Stomach (tissue), 9 donors: ENCODE data around the gene ZYX. TPM values are rescaled to one million over a fixed set of nuclear protein-coding genes. Genes with fewer than 3 reads are reported as not detected.

Experiments used
- DNase-seq, 2 donors: peaks; one replicate each; pipeline versions ENCODE4 v3.0.0 to v3.0.0-alpha.2; 2013 to 2019
- H3K27ac ChIP-seq, 5 donors: fragments of 200-600 bp in 4 of 5; sonication (generic) in 4 of 5; one replicate each; pipeline ENCODE4 v1.5.1; 2013 to 2019; ENCODE audit warnings: mild to moderate bottlenecking in 1 of 5, moderate library complexity in 1 of 5
- H3K27me3 ChIP-seq, 3 donors: fragments of 200-600 bp; sonication (generic); one replicate each; pipeline ENCODE4 v1.5.1; 2017 to 2019; ENCODE audit warnings: mixed run types in 1 of 3
- H3K36me3 ChIP-seq, 4 donors: fragments of 200-600 bp; sonication (generic); 1 replicate in 3 of 4; 2 replicates in 1 of 4; pipeline ENCODE4 v1.5.1; 2016 to 2019
- H3K4me1 ChIP-seq, 4 donors: fragments of 200-600 bp; sonication (generic); one replicate each; pipeline ENCODE4 v1.5.1; 2016 to 2019
- H3K4me3 ChIP-seq, 4 donors: fragments of 200-600 bp; sonication (generic) in 3 of 4; one replicate each; pipeline ENCODE4 v1.5.1; 2016 to 2019; ENCODE audit warnings: mild to moderate bottlenecking in 1 of 4
- H3K9me3 ChIP-seq, 4 donors: fragments of 200-600 bp; sonication (generic); one replicate each; pipeline ENCODE4 v1.5.1; 2016 to 2019
- EP300 ChIP-seq: sonication (generic); formaldehyde crosslinking; IDR thresholded peaks from one replicate; pipeline ENCODE4 v1.6.1; 2017; ENCODE audit warnings: antibody characterized with exemption
- POLR2A ChIP-seq, 4 donors: fragments of 450-650 bp; IDR thresholded peaks; one replicate each; pipeline ENCODE4 v1.6.1; 2016; ENCODE audit warnings: antibody characterized with exemption in 4 of 4, control low read depth in 2 of 4, mild to moderate bottlenecking in 1 of 4, moderate library complexity in 1 of 4
- POLR2AphosphoS5 ChIP-seq, 3 donors: sonication (generic); formaldehyde crosslinking; IDR thresholded peaks; one replicate each; pipeline ENCODE4 v1.6.1; 2016; ENCODE audit warnings: antibody characterized with exemption in 3 of 3
- WGBS, 5 donors: extraction: QIAGEN DNeasy Blood & Tissue Kit in 3 of 5; methylation state at CpG; one replicate each; pipeline versions ENCODE4 v1.1.5 to v1.1.7; 2013 to 2018; 5-methylcytosine and 5-hydroxymethylcytosine counted together
- intact Hi-C: fragments of 100-400 bp; cut with DNase I; formaldehyde crosslinking; loops from one replicate; pipeline ENCODE4 v1.15.1; 2023; ENCODE audit warnings: low total_unique reads
- polyA plus RNA-seq, 3 donors: library from polyadenylated mRNA; stranded (reverse); fragments of 200-250 nt; gene quantifications; one replicate each; pipeline ENCODE4 v1.2.3, GENCODE V29; 2013
- total RNA-seq, 5 donors: library from RNA; depleted of rRNA; stranded (reverse); fragments of >200 nt; gene quantifications; one replicate each; pipeline versions ENCODE4 v1.1.0 to v1.2.3, GENCODE V29; 2014 to 2016
- TF ChIP-seq, protein P1 (sequence below), 7 experiments: fragments of 450-650 bp in 4 of 7; fragments of 200-600 bp in 3 of 7; sonication (generic) in 3 of 7; IDR thresholded peaks; one replicate each; pipeline ENCODE4 v1.5.1; 2016 to 2019; ENCODE audit warnings: antibody characterized with exemption in 7 of 7, control low read depth in 2 of 7, mild to moderate bottlenecking in 1 of 7
- donor health status: healthy with polysubstance abuse.
- donor health status: Bipolar disorder and iron deficiency.
- donor health status: healthy.

Gene ZYX
- total and polyA plus RNA-seq, 8 donors: 20.6 to 102 (median 73.7) TPM

- peaks cover 12 to 72% (median 35%) of the 10 kb centered on the region in 3 donors for H3K27me3 ChIP-seq
- intact Hi-C loops: no loop called here
- WGBS, 5 donors: 67 to 77% (median 73%) methylated on average over 8 to 11 of the region's 11 CpGs
Observed at GRCh38 chr7:143359771-143360353, 21.3 kb upstream of the ZYX start.

DNA sequence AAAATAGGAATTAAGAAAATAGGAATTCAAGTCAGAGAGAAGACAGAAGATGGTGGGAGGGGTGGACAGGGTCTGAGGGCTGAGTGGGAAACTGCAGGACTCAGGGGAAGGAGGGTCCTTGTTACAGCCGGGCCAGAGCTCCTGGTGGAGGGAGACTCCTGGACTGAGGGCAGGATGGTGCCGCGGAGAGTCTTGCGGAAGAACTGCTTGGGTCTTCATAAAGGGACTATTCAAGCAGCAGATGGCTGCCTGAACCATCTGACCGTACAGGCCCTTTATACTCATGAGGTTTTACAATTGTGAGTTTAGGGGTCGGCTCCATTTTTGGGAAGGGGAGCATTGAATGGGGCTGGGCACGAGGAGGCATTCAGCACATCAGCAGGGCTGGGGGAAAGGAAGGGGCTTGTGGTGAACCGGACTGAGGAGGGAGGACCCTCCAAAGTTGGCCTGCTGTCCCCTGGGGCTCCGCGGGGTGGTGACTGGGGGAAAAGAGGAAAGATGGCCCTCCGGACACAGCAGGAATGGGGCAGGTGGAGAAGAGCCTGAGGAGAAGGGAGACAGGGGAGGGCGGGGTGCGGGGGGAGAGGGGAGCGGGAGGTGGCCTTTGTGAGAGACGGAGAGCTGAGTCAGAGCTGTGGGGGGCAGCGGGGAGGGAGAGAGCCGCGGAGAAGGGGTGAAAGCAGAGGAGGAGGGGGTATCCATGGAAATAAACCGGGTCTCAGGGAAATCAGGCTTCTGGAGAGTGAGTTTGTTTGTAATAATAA is 20.2 kb upstream of the ZYX start:
- Histone ChIP-seq H3K36me3 (no peaks in the 10 kb centered on the region), H3K4me1 (peaks cover 17 to 19% (median 18%) of the 10 kb centered on the region in 4 donors), H3K9me3 (no peaks in the 10 kb centered on the region), H3K27ac (no peak overlapping the region), H3K4me3 (peak overlapping the region in 3 of 4 donors; percentile 58 to 82 (median 75)), H3K27me3 (peaks cover 12 to 64% (median 35%) of the 10 kb centered on the region in 3 donors)
- intact Hi-C loops: no loop called here
- 32 to 40% (median 37%) methylated on average over 19 of the region's 19 CpGs for WGBS, 5 donors
- TF ChIP-seq, protein P1, sequence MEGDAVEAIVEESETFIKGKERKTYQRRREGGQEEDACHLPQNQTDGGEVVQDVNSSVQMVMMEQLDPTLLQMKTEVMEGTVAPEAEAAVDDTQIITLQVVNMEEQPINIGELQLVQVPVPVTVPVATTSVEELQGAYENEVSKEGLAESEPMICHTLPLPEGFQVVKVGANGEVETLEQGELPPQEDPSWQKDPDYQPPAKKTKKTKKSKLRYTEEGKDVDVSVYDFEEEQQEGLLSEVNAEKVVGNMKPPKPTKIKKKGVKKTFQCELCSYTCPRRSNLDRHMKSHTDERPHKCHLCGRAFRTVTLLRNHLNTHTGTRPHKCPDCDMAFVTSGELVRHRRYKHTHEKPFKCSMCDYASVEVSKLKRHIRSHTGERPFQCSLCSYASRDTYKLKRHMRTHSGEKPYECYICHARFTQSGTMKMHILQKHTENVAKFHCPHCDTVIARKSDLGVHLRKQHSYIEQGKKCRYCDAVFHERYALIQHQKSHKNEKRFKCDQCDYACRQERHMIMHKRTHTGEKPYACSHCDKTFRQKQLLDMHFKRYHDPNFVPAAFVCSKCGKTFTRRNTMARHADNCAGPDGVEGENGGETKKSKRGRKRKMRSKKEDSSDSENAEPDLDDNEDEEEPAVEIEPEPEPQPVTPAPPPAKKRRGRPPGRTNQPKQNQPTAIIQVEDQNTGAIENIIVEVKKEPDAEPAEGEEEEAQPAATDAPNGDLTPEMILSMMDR (IDR thresholded peaks at IDR 0.05): no peak
- TF ChIP-seq POLR2AphosphoS5 (IDR thresholded peaks at IDR 0.05) (no peak), POLR2A (IDR thresholded peaks at IDR 0.05) (no peak), EP300 (no peak)
- peak in 1 of 2 donors; percentile 38 for DNase-seq

More at GRCh38 chr7:143359771-143360353, 21.3 kb upstream of the ZYX start:
- H3K27ac ChIP-seq: no peak overlapping the region
- no peaks in the 10 kb centered on the region for H3K36me3 ChIP-seq
- DNase-seq: no peak
- no peaks in the 10 kb centered on the region for H3K9me3 ChIP-seq
- TF ChIP-seq POLR2A (IDR thresholded peaks at IDR 0.05) (no peak), EP300 (no peak), POLR2AphosphoS5 (IDR thresholded peaks at IDR 0.05) (no peak)
- TF ChIP-seq, protein P1 (IDR thresholded peaks at IDR 0.05): no peak
- H3K4me1 ChIP-seq: peaks cover 17 to 19% (median 18%) of the 10 kb centered on the region in 4 donors
- no peak overlapping the region for H3K4me3 ChIP-seq

- intact Hi-C loops: no loop called here
- Histone ChIP-seq H3K9me3 (no peaks in the 10 kb centered on the region), H3K36me3 (no peaks in the 10 kb centered on the region), H3K4me3 (peak overlapping the region; percentile 58 to 82 (median 70)), H3K4me1 (peaks cover 17 to 19% (median 18%) of the 10 kb centered on the region in 4 donors), H3K27me3 (peaks cover 12 to 66% (median 35%) of the 10 kb centered on the region in 3 donors), H3K27ac (no peak overlapping the region)
- peak in 1 of 2 donors; percentile 35 for DNase-seq
- TF ChIP-seq EP300 (no peak), POLR2A (IDR thresholded peaks at IDR 0.05) (no peak), POLR2AphosphoS5 (IDR thresholded peaks at IDR 0.05) (no peak)
- TF ChIP-seq, protein P1 (IDR thresholded peaks at IDR 0.05): no peak
- 2 to 7% (median 4%) methylated on average over 21 to 46 of the region's 46 CpGs for WGBS, 5 donors
Observed at GRCh38 chr7:143361552-143362130, 19.5 kb upstream of the ZYX start.
